ENCODE measurements around the gene STX2.
"Not testable (repeated sequence)": the region's sequence is repeated elsewhere in the genome, so short reads cannot be mapped to it uniquely, and the experiment has no call there.

STX2 gene

GRCh38 chr12:130761537-130762318, 77.3 kb downstream of the STX2 start:
- peak; percentile 63 for DNase-seq

DNA sequence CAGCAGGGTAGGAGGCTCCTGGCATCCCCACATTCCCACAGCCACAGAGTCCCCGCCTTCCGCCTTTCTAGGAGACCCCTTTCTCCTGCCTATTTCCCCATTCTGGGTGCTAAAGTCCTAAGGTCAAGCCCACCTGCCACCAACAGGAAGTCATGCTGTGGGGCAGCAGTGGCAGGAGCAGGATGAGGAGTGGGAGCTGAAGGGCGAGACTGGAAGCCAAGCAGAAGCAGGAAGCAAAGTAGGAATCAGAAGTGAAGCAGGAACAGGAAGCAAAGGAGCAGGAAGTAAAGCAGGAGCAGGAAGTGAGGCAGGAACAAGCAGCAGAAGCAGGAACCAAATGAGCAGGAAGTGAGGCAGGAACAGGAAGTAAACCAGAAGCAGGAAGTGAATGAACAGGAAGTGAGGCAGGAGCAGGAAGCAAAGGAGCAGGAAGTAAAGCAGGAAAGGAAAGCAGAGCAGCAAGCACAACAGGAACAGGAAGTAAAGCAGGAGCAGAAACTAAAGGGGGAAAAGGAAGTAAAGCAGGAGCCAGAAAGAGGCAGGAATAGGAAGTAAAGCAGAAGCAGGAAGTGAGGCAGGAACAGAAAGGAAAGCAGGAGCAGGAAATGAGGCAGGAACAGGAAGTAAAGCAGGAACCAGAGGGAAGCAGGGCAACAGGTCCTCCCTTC, 84.7 kb downstream of the STX2 start:
- no peak for DNase-seq

DNA sequence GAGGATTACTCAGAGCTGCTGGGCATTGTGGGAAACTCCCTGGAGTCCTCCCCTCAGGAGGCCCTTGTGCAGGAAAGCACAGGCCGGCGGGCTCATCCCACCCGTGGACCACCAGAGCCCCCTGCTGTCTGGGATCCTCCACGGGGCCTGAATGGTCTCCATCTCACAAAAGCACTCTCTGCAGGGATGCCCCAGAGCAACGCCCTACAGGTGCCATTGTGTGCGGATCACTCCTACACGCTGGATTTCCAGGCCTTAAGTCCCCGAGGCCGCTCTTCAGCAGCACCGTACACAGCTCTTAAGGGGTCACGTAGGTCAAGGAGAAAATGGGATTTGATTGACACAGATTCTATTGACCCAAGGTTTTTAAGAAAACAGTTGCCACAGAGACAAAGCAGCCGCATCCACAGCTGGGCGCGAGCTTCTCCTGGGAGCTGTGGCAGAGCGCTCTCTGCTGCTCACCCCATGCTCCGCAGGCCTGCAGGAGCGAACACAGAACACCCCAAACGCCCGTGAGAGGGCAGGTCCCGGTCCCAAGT, 86.3 kb downstream of the STX2 start:
- no peak for DNase-seq

DNA sequence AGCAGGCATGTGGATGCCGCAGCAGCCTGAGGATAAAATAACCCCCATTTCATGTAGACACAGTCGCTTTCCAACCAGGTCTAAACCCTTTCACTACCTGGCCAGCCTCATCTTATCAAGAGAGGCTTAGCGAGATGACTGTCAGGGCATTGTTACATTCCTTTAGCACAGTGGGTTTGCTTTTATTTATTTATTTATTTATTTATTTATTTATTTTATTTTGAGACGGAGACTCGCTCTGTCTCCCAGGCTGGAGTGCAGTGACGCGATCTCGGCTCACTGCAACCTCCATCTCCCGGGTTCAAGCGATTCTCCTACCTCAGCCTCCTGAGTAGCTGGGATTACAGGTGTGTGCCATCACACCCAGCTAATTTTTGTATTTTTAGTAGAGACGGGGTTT, 87.0 kb downstream of the STX2 start:
- DNase-seq: not testable (repeated sequence)

DNA sequence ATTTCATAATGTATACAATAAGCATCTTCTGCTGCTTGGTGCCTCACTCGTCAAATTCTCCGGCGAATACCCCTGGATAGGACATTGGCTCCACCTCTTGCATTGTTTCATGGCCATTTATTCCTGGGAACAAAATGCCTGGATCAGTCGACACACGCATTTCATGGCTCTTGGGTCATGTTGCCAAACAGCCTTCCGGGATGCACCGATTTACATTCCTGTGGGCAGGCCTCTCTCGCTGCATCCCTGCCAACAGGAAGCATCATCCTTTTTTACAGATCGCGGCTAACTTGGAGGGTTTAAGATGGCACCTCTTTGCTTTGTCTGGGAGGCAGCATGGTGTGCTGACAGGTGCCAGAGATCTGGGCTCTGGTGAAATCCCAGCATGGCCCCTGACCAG, 90.3 kb downstream of the STX2 start:
- no peak for DNase-seq

DNA sequence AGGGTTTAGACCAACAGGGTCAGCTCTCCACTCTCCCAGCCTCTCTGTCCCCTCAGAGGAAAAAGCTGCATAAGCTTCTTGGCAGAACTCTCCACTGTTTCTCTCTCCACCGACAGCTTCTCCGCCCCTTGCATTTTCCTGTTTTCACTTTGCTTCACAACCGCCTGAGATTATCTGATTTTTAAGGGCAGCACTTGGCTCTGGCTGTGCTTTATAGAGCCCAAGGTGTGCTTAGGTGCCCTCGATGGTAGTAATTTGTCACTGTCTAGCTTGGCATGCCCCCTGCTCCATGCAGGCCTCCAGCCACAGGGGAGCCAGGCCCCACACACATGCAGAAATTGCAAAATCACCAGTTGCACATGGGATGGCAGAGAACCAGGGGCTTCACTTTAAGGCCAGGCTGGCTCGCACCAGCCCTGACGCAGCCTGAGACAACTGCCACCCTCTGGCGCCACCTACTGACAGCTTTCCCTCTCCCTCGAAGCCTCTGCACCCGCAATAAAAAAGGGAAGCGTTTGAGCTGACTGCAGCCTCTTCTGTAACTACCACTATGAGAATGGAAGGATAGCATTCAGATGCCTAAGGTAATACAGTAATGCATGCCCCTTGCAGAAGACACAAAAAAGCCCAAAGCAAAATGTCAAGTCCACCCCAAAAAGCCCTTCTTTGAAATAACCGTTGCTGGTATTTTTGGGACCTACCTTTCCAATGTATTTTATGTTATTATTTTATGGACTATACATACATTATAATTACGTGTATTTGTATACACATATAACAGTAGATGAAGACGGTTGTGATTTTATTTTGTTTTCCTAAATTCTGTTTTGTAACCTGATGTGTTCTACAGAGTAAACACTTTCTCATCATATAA, 90.9 kb downstream of the STX2 start:
- peak; percentile 90 for DNase-seq

- DNase-seq: peak; percentile 13
Measured at GRCh38 chr12:130746546-130746945, 92.5 kb downstream of the STX2 start.

DNA sequence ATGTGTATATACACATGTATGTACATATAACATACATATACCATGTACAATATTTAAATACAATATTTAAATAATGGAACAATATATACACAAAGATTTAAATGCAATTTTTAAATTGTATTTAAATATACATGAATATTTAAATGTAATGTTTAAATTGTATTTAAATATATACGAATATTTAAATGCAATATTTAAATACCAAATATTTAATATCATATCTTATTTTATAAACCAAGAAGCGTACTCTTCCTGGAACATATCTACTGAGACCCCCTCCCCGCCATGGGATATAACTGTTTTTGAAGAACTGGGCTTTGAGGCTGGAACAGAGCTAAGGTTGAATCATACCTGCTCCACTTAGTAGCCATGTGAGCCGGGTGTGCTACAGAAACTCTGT, 93.1 kb downstream of the STX2 start:
- no peak for DNase-seq

- no peak for DNase-seq
Measured at GRCh38 chr12:130744274-130744673, 94.8 kb downstream of the STX2 start.

GRCh38 chr12:130743606-130744005, 95.4 kb downstream of the STX2 start:
- no peak for DNase-seq

DNA sequence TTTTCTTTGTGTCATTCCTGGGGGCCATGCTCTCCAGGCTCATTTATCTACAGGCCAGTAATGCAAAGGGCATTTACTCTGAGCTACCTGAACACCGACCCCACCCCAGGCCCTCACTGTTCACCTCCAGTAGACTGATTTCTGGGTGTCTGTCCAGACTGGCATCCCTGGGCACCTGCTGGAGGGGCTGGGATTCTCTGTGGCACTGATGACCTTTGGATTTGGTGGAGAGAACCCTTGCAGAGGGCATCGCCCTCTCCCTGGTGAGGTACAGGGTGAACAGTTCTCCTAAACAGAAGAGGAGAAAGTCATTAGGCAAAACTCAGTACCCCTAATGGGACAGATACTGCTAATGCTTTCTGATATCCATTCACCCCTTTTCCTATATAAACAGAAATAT, 95.9 kb downstream of the STX2 start:
- no peak for DNase-seq

GRCh38 chr12:130742716-130743115, 96.3 kb downstream of the STX2 start:
- no peak for DNase-seq

DNA sequence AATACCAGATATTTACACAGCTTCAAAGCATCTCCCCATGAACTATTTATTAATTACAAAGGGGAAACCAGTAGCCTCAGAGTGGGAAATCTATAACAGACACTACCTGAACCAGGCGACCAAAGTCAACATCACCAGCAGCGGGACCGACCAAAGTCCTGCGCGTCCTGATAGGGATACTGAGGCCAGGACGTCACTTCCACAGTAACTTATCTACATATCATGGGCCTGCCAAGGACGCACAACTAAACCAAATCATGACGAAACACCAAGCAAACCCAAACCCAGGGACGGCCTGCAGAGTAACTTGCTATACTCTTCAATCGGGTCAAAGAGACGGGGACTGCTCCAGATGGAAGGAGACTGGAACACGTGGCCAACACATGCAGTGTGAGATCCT, 96.9 kb downstream of the STX2 start:
- DNase-seq: no peak
